GM12878 (cell line): ENCODE results near the gene TRAPPC11. TPM values are rescaled to one million over a fixed set of nuclear protein-coding genes. Genes with fewer than 3 reads are reported as not detected.

ENCODE experiments used
- ATAC-seq: fragments of 200-7000 bp; cut with Tn5 transposase; 3 replicates; pipeline ENCODE4 v1.9.1; 2020; ENCODE audit warnings: mild to moderate bottlenecking, moderate library complexity
- BruUV-seq: library from RNA; stranded (reverse); fragments of 400-500 nt; replicated peaks from 2 replicates; lab custom pipeline; 2021; lab: Mats Ljungman, UMichigan
- CTCF ChIA-PET: fragments of 300-600 bp; sonication (Branson Sonifier 250); formaldehyde crosslinking; extraction: SDS; loops from one replicate; lab custom pipeline; 2021; ENCODE audit warnings: inconsistent platforms; lab: Yijun Ruan, JAX
- POLR2A ChIA-PET: fragments of 350-600 bp; formaldehyde crosslinking; extraction: SDS; loops from one replicate; lab custom pipeline; 2021; ENCODE audit warnings: inconsistent platforms; lab: Charles Lee
- RAD21 ChIA-PET: fragments of 300-600 bp; sonication (Branson Sonifier 250); formaldehyde crosslinking; loops from one replicate; lab custom pipeline; 2023; ENCODE audit warnings: antibody characterized with exemption; ENCODE audit not compliant: unreplicated experiment; lab: Charles Lee
- SMC1A ChIA-PET: fragments of 300-600 bp; sonication (Branson Sonifier 250); formaldehyde crosslinking; loops from one replicate; lab custom pipeline; 2023; ENCODE audit not compliant: unreplicated experiment, uncharacterized antibody; lab: Charles Lee
- DNase-seq: peaks from one replicate; pipeline ENCODE4 v3.0.0-alpha.2; 2011; ENCODE audit warnings: low read depth, low spot score
- FAIRE-seq: peaks from 3 replicates; lab custom pipeline; 2011; peaks lifted over from hg19 to GRCh38; lab: Jason Lieb, UNC
- H2AFZ ChIP-seq: 2 replicates; pipeline ENCODE4 v1.6.0; 2011; ENCODE audit warnings: low read depth, low read length, control low read depth; ENCODE audit not compliant: control insufficient read depth
- H3K27ac ChIP-seq: 2 replicates; pipeline ENCODE4 v1.5.1; 2011; ENCODE audit warnings: control low read depth; ENCODE audit not compliant: control insufficient read depth, insufficient read depth
- H3K27me3 ChIP-seq, 2 experiments: replicated peaks in 1 of 2; 2 replicates each; pipeline versions ENCODE4 v1.6.0 to v1.6.1; 2011; ENCODE audit warnings: low read length in 1 of 2; ENCODE audit not compliant: control insufficient read depth in 2 of 2, insufficient read depth in 2 of 2
- H3K36me3 ChIP-seq, 2 experiments: 2 replicates each; pipeline ENCODE4 v1.5.1; 2011; ENCODE audit warnings: low read length in 1 of 2; ENCODE audit not compliant: control insufficient read depth in 2 of 2, insufficient read depth in 2 of 2
- H3K4me1 ChIP-seq: 2 replicates; pipeline ENCODE4 v1.6.1; 2011; ENCODE audit warnings: mild to moderate bottlenecking, low read length, moderate library complexity, mixed read lengths; ENCODE audit not compliant: control insufficient read depth, insufficient read depth
- H3K4me2 ChIP-seq: 2 replicates; pipeline ENCODE4 v1.6.0; 2011; ENCODE audit warnings: control low read depth; ENCODE audit not compliant: control insufficient read depth, insufficient read depth
- H3K4me3 ChIP-seq: fragments of 200-600 bp; sonication (generic); 2 replicates; pipeline ENCODE4 v1.5.1; 2016
- H3K79me2 ChIP-seq: 2 replicates; pipeline ENCODE4 v1.6.0; 2011; ENCODE audit warnings: low read length; ENCODE audit not compliant: control insufficient read depth, insufficient read depth
- H3K9ac ChIP-seq: 2 replicates; pipeline ENCODE4 v1.8.0; 2011; ENCODE audit warnings: low read length, control low read depth, mixed read lengths; ENCODE audit not compliant: control insufficient read depth, insufficient read depth
- H3K9me3 ChIP-seq: replicated peaks from 3 replicates; pipeline ENCODE4 v1.5.1; 2011; ENCODE audit warnings: mild to moderate bottlenecking, low read length; ENCODE audit not compliant: control insufficient read depth, insufficient read depth
- H4K20me1 ChIP-seq: 2 replicates; pipeline ENCODE4 v1.6.0; 2011; ENCODE audit not compliant: control insufficient read depth, insufficient read depth
- CHD1 ChIP-seq: IDR thresholded peaks from 2 replicates; pipeline ENCODE4 v1.6.1; 2012; ENCODE audit warnings: low read depth, low read length, improper control_type of control experiment
- CREB1 ChIP-seq: IDR thresholded peaks from 2 replicates; pipeline ENCODE4 v1.6.1; 2012; ENCODE audit warnings: low read depth, mild to moderate bottlenecking, inconsistent platforms
- FOXM1 ChIP-seq: IDR thresholded peaks from 2 replicates; pipeline ENCODE4 v1.6.1; 2012; ENCODE audit warnings: low read depth, mild to moderate bottlenecking, inconsistent platforms, low read length, moderate library complexity
- GABPA ChIP-seq: IDR thresholded peaks from 2 replicates; pipeline ENCODE4 v1.6.1; 2014; ENCODE audit warnings: antibody characterized with exemption, low read depth, mild to moderate bottlenecking, inconsistent platforms
- HDAC6 ChIP-seq: fragments of 200-600 bp; sonication (generic); IDR thresholded peaks from one replicate; pipeline ENCODE4 v1.8.0; 2017; ENCODE audit warnings: antibody characterized with exemption; ENCODE audit not compliant: unreplicated experiment
- NFYB ChIP-seq: IDR thresholded peaks from 2 replicates; pipeline ENCODE4 v1.6.1; 2011; ENCODE audit warnings: low read depth, mild to moderate bottlenecking, low read length, improper control_type of control experiment, moderate library complexity; ENCODE audit not compliant: insufficient read depth
- NR2C1 ChIP-seq: fragments of 450-650 bp; IDR thresholded peaks from 2 replicates; pipeline ENCODE4 v1.6.1; 2017; ENCODE audit warnings: antibody characterized with exemption, mild to moderate bottlenecking, moderate library complexity
- POLR2AphosphoS5 ChIP-seq: IDR thresholded peaks from 2 replicates; pipeline ENCODE4 v1.6.1; 2011; ENCODE audit warnings: mild to moderate bottlenecking, low read length, inconsistent platforms
- RCOR1 ChIP-seq: conservative IDR thresholded peaks from 2 replicates; pipeline ENCODE4 v1.6.1; 2012; ENCODE audit warnings: low read depth, low read length, improper control_type of control experiment
- SUZ12 ChIP-seq: fragments of 200-600 bp; sonication (generic); IDR thresholded peaks from one replicate; pipeline ENCODE4 v1.6.1; 2018; ENCODE audit warnings: antibody characterized with exemption, mild to moderate bottlenecking; ENCODE audit not compliant: unreplicated experiment
- TBL1XR1 ChIP-seq: IDR thresholded peaks from 2 replicates; pipeline ENCODE4 v1.6.1; 2012; ENCODE audit warnings: low read depth, low read length, improper control_type of control experiment
- ZNF207 ChIP-seq: fragments of 450-650 bp; IDR thresholded peaks from 2 replicates; pipeline ENCODE4 v1.6.1; 2014; ENCODE audit warnings: antibody characterized with exemption, mild to moderate bottlenecking, borderline replicate concordance
- WGBS: methylation state at CpG from one replicate; pipeline ENCODE4 v1.1.6; 2016; ENCODE audit warnings: low lambda C conversion rate; ENCODE audit not compliant: insufficient replicate concordance, insufficient coverage; ENCODE audit errors: missing lambda C conversion rate; 5-methylcytosine and 5-hydroxymethylcytosine counted together
- in situ Hi-C: fragments of 300-500 bp; cut with MboI; formaldehyde crosslinking; loops from 9 replicates; pipeline ENCODE4 v1.14.3; 2018; ENCODE audit warnings: mixed read lengths
- intact Hi-C: fragments of 100-400 bp; cut with micrococcal nuclease; formaldehyde crosslinking; loops from one replicate; pipeline ENCODE4 v1.14.2; 2022; ENCODE audit not compliant: unreplicated experiment
- polyA plus RNA-seq, 11 experiments: library from polyadenylated mRNA; depleted of rRNA in 4 of 11; unstranded in 6 of 11; stranded (reverse) in 5 of 11; fragments of >200 nt; fragmentation: Nextera tagmentation in 4 of 11; fragmentation: Illumina TruSeq in 1 of 11; extraction: Ambion mirVana in 4 of 11; extraction: Trizol in 1 of 11; gene quantifications; 1 replicate in 1 of 11; 2 replicates in 10 of 11; pipeline versions ENCODE4 v1.2.1 to v1.2.3, GENCODE V29; 2011 to 2016; ENCODE audit warnings: inconsistent platforms in 2 of 11, missing spikeins in 2 of 11, low read depth in 1 of 11
- total RNA-seq, 4 experiments: library from RNA; depleted of rRNA in 3 of 4; stranded (reverse); fragments of >200 nt in 3 of 4; fragmentation: Illumina TruSeq in 1 of 4; extraction: Trizol in 1 of 4; gene quantifications; 2 replicates each; pipeline versions ENCODE4 v1.2.1 to v1.2.3, GENCODE V29; 2013 to 2021

The TRAPPC11 gene
- total and polyA plus RNA-seq, 10 of the 15 experiments (the other 5 are each of a cell fraction or from before 2014, with no cell fraction given): 7.3 to 40.5 (median 22.3) TPM

DNA sequence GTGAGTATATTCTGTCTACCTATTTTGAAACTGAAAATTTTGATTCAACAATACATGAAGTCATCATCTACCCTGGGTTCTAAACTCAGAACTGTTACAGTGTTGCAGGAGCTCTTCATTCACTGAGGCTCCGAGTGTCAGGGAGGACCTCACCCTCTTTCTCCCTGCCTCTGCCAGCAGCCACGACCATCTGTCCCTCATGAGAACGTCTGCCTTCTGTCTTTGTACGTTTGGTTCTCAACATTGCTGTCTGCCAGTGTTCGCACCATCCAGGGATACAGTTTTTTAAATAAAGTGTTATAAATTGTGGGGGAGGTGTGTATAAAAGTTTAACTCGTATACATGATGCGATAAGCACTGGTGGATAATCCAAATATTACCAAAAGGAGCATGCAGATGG, 55.5 kb downstream of the TRAPPC11 start:
- peaks cover 0 to 3% of the 10 kb centered on the region in 2 experiments; a peak in 2 of 4 replicates for H3K36me3 ChIP-seq
- DNase-seq (no peak), ATAC-seq (no peak), FAIRE-seq (no peak)
- BruUV-seq: no TSS peak
- POLR2A ChIA-PET: no interaction called here
- in situ Hi-C loops: no loop called here
- intact Hi-C loops: loop anchor here (10.0 kb wide), 1 partner anchor 210 kb away; the partner anchor contains the start of gene ING2
- RAD21 ChIA-PET: no interaction called here
- H3K9me3 ChIP-seq: no peaks in the 10 kb centered on the region
- H2AFZ ChIP-seq: no peak overlapping the region
- H3K4me3 ChIP-seq: no peak overlapping the region
- SMC1A ChIA-PET: interaction anchor here (0.7 kb wide), 1 partner anchor 16 kb away, joined by 3 read pairs; no protein-coding TSS in a partner anchor
- CTCF ChIA-PET: no interaction called here
- TF ChIP-seq POLR2AphosphoS5 (no peak), ZNF207 (no peak), CREB1 (no peak)
- 78% methylated on average over 7 of the region's 7 CpGs for WGBS
- no peaks in the 10 kb centered on the region for H3K79me2 ChIP-seq
- no peaks in the 10 kb centered on the region for H4K20me1 ChIP-seq
- H3K9ac ChIP-seq: no peak overlapping the region
- no peak overlapping the region for H3K4me2 ChIP-seq
- no peaks in the 10 kb centered on the region for H3K27me3 ChIP-seq
- no peak overlapping the region for H3K27ac ChIP-seq
- no peaks in the 10 kb centered on the region for H3K4me1 ChIP-seq

- no peak for DNase-seq
- POLR2A ChIA-PET: no interaction called here
- no peak for TF ChIP-seq SUZ12
- no peak for TF ChIP-seq GABPA
- no peak for TF ChIP-seq HDAC6
- TF ChIP-seq FOXM1: no peak
- no peak for TF ChIP-seq RCOR1
- no peak for TF ChIP-seq CHD1
- no peak for TF ChIP-seq NFYB
- TF ChIP-seq CREB1: no peak
- no peak for TF ChIP-seq NR2C1
- TF ChIP-seq TBL1XR1: no peak
- TF ChIP-seq, all 136 proteins: peak for 0
- 86% methylated on average over 4 of the region's 4 CpGs for WGBS
- H3K4me2 ChIP-seq: no peak overlapping the region
- H3K27ac ChIP-seq: no peak overlapping the region
- no peaks in the 10 kb centered on the region for H3K79me2 ChIP-seq
- no peak for FAIRE-seq
- H3K4me1 ChIP-seq: no peaks in the 10 kb centered on the region
- no peak overlapping the region for H2AFZ ChIP-seq
- no peaks in the 10 kb centered on the region for H3K27me3 ChIP-seq
- SMC1A ChIA-PET: no interaction called here
- RAD21 ChIA-PET: no interaction called here
- BruUV-seq: no TSS peak
- H4K20me1 ChIP-seq: no peaks in the 10 kb centered on the region
- no peaks in the 10 kb centered on the region for H3K9me3 ChIP-seq
- H3K4me3 ChIP-seq: no peak overlapping the region
- no peak overlapping the region for H3K9ac ChIP-seq
- H3K36me3 ChIP-seq: peaks cover 0 to 3% of the 10 kb centered on the region in 2 experiments; a peak in 2 of 4 replicates
- intact Hi-C loops: loop anchor here (10.0 kb wide), 1 partner anchor 212 kb away; the partner anchor contains the start of gene ING2
- ATAC-seq: no peak
- in situ Hi-C loops: no loop called here
- CTCF ChIA-PET: interaction anchor here (1.3 kb wide), 1 partner anchor 93 kb away, joined by 3 read pairs; no protein-coding TSS in a partner anchor
Observed at GRCh38 chr4:183716302-183716701, 57.2 kb downstream of the TRAPPC11 start.
